GM12874 (cell line): ENCODE results near the gene SEMA5A.

Source experiments
- CTCF ChIP-seq: IDR thresholded peaks from 2 replicates; pipeline ENCODE4 v1.5.1; 2011; ENCODE audit warnings: low read depth, mild to moderate bottlenecking, control low read depth, low read length, moderate library complexity; ENCODE audit not compliant: insufficient read depth

The SEMA5A gene

GRCh38 chr5:9342161-9342787, 203.6 kb downstream of the SEMA5A start:
- no peak for TF ChIP-seq CTCF

GRCh38 chr5:9340085-9340484, 205.8 kb downstream of the SEMA5A start:
- no peak for TF ChIP-seq CTCF

GRCh38 chr5:9339206-9339818, 206.6 kb downstream of the SEMA5A start:
- peak; percentile 61 for TF ChIP-seq CTCF

- TF ChIP-seq CTCF: no peak
Observed at GRCh38 chr5:9338796-9339195, 207.1 kb downstream of the SEMA5A start.

- no peak for TF ChIP-seq CTCF
Observed at GRCh38 chr5:9337928-9338595, 207.8 kb downstream of the SEMA5A start.

- no peak for TF ChIP-seq CTCF
Observed at GRCh38 chr5:9335754-9336495, 209.9 kb downstream of the SEMA5A start.

- TF ChIP-seq CTCF: no peak
Observed at GRCh38 chr5:9335269-9335668, 210.6 kb downstream of the SEMA5A start.
